Keratinocyte (primary cell): ENCODE results near the gene MAMDC2. TPM values are rescaled to one million over a fixed set of nuclear protein-coding genes. Genes with fewer than 3 reads are reported as not detected.
A peak's percentile ranks its signal among the peaks of the same experiment; 100 is the strongest.

Experiments
- DNase-seq: peaks from one replicate; pipeline ENCODE4 v3.0.0-alpha.2; 2011; ENCODE audit warnings: low read depth, missing footprints, low spot score
- FAIRE-seq: peaks from 2 replicates; lab custom pipeline; 2011; peaks lifted over from hg19 to GRCh38; lab: Jason Lieb, UNC
- H2AFZ ChIP-seq: 2 replicates; pipeline ENCODE4 v1.6.0; 2012; ENCODE audit warnings: low read length, control low read depth, inconsistent platforms; ENCODE audit not compliant: control insufficient read depth
- H3K27ac ChIP-seq: 2 replicates; pipeline ENCODE4 v1.5.1; 2011; ENCODE audit warnings: low read length; ENCODE audit not compliant: control insufficient read depth, insufficient read depth
- H3K27me3 ChIP-seq: 3 replicates; pipeline ENCODE4 v1.6.0; 2011; ENCODE audit warnings: low read length; ENCODE audit not compliant: control insufficient read depth, insufficient read depth; ENCODE audit errors: extremely low read depth
- H3K36me3 ChIP-seq, 2 experiments: 2 replicates in 1 of 2; 3 replicates in 1 of 2; pipeline ENCODE4 v1.5.1; 2011; ENCODE audit warnings: low read length in 2 of 2, mild to moderate bottlenecking in 1 of 2; ENCODE audit not compliant: control insufficient read depth in 2 of 2, insufficient read depth in 2 of 2; ENCODE audit errors: extremely low read depth in 1 of 2
- H3K4me1 ChIP-seq: 3 replicates; pipeline ENCODE4 v1.5.1; 2011; ENCODE audit warnings: low read length; ENCODE audit not compliant: control insufficient read depth, insufficient read depth; ENCODE audit errors: extremely low read depth
- H3K4me2 ChIP-seq: 3 replicates; pipeline ENCODE4 v1.6.0; 2011; ENCODE audit warnings: low read depth, low read length; ENCODE audit not compliant: control insufficient read depth, insufficient read depth; ENCODE audit errors: extremely low read depth
- H3K4me3 ChIP-seq, 3 experiments: fragments of 200-600 bp in 1 of 3; sonication (generic) in 1 of 3; 2 replicates in 2 of 3; 3 replicates in 1 of 3; pipeline ENCODE4 v1.5.1; 2011 to 2016; ENCODE audit warnings: low read length in 3 of 3, mild to moderate bottlenecking in 3 of 3, control low read depth in 2 of 3, inconsistent platforms in 1 of 3, low read depth in 1 of 3, mixed read lengths in 1 of 3, mixed run types in 1 of 3, moderate library complexity in 1 of 3; ENCODE audit not compliant: control insufficient read depth in 2 of 3, insufficient read depth in 2 of 3; ENCODE audit errors: extremely low read depth in 1 of 3
- H3K79me2 ChIP-seq: 2 replicates; pipeline ENCODE4 v1.6.0; 2012; ENCODE audit warnings: low read length; ENCODE audit not compliant: control insufficient read depth, insufficient read depth
- H3K9ac ChIP-seq: 3 replicates; pipeline ENCODE4 v1.6.0; 2011; ENCODE audit warnings: low read length; ENCODE audit not compliant: control insufficient read depth, insufficient read depth; ENCODE audit errors: extremely low read depth
- H3K9me1 ChIP-seq: 3 replicates; pipeline ENCODE4 v1.6.0; 2011; ENCODE audit warnings: low read length; ENCODE audit not compliant: control insufficient read depth, insufficient read depth; ENCODE audit errors: extremely low read depth
- H3K9me3 ChIP-seq: 2 replicates; pipeline ENCODE4 v1.5.1; 2012; ENCODE audit warnings: low read depth, low read length; ENCODE audit not compliant: control insufficient read depth
- H4K20me1 ChIP-seq: 3 replicates; pipeline ENCODE4 v1.6.0; 2011; ENCODE audit warnings: low read length; ENCODE audit not compliant: control insufficient read depth, insufficient read depth; ENCODE audit errors: extremely low read depth
- EZH2 ChIP-seq: IDR thresholded peaks from one replicate; pipeline ENCODE4 v1.6.1; 2012; ENCODE audit warnings: inconsistent platforms, mild to moderate bottlenecking, low read length, moderate library complexity
- dilution Hi-C: fragments of 300-500 bp; cut with MboI; formaldehyde crosslinking; loops from one replicate; pipeline ENCODE4 v1.7.0; 2020; ENCODE audit warnings: low sequenced_read_pairs; ENCODE audit not compliant: extremely low pct_ligation_motif_present
- polyA plus RNA-seq, 5 experiments: library from polyadenylated mRNA; depleted of rRNA in 3 of 5; stranded (reverse) in 3 of 5; stranded (forward) in 1 of 5; unstranded in 1 of 5; fragments of >200 nt; gene quantifications; 1 replicate in 1 of 5; 2 replicates in 3 of 5; 3 replicates in 1 of 5; pipeline versions ENCODE4 v1.2.1 to v1.2.3, GENCODE V29; 2011 to 2012; ENCODE audit warnings: missing spikeins in 2 of 5, low read depth in 1 of 5, low replicate concordance in 1 of 5
- TF ChIP-seq, protein P1 (sequence below), 3 experiments: IDR thresholded peaks in 1 of 3; conservative IDR thresholded peaks in 1 of 3; optimal IDR thresholded peaks in 1 of 3; 2 replicates in 2 of 3; 3 replicates in 1 of 3; pipeline versions ENCODE3 to v1.5.1; 2011; ENCODE audit warnings: low read length in 3 of 3, mild to moderate bottlenecking in 3 of 3, moderate library complexity in 2 of 3, control low read depth in 1 of 3, inconsistent platforms in 1 of 3; ENCODE audit not compliant: insufficient read depth in 2 of 3; ENCODE audit errors: extremely low read depth in 1 of 3

The MAMDC2 gene
- polyA plus RNA-seq, 1 donor (not counting 4 experiments of a cell fraction or from before 2014, with no cell fraction given) = 4.2 TPM

DNA sequence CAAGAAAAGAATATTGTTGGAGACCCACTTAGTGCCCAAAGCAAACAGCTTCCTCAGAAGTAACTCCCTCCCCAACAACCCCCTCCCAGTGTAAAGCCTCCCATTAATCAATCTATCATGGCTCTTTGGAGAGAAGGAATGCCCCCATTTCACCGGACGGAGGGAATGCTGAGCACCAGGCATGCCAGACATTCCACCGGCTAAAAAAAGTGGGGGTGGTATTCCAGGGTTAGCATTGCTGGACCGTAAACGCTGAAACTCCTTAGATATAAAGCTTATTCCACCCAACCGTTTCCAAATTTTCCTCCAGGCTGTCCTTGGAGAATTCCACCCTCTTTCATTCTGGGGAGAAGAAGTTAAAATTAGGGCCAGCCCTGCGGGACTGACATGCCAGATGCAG, 363 bp upstream of the MAMDC2 start:
- H3K9me3 ChIP-seq = no peaks in the 10 kb centered on the region
- H3K4me3 ChIP-seq = peak overlapping the region in 2 of 3 experiments; percentile 71
- no peak for FAIRE-seq
- peak overlapping the region; percentile 65 for H3K9ac ChIP-seq
- dilution Hi-C loops = no loop called here
- no peak for DNase-seq
- TF ChIP-seq, protein P1, sequence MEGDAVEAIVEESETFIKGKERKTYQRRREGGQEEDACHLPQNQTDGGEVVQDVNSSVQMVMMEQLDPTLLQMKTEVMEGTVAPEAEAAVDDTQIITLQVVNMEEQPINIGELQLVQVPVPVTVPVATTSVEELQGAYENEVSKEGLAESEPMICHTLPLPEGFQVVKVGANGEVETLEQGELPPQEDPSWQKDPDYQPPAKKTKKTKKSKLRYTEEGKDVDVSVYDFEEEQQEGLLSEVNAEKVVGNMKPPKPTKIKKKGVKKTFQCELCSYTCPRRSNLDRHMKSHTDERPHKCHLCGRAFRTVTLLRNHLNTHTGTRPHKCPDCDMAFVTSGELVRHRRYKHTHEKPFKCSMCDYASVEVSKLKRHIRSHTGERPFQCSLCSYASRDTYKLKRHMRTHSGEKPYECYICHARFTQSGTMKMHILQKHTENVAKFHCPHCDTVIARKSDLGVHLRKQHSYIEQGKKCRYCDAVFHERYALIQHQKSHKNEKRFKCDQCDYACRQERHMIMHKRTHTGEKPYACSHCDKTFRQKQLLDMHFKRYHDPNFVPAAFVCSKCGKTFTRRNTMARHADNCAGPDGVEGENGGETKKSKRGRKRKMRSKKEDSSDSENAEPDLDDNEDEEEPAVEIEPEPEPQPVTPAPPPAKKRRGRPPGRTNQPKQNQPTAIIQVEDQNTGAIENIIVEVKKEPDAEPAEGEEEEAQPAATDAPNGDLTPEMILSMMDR (optimal IDR thresholded peaks at IDR 0.05 in 1 of 3, IDR thresholded peaks at IDR 0.05 in 1 of 3, conservative IDR thresholded peaks at IDR 0.05 in 1 of 3; ENCODE audit: extremely low read depth in 1 of 3, insufficient read depth in 2 of 3, low read length in 3 of 3) = no peak
- no peak for TF ChIP-seq EZH2
- H3K36me3 ChIP-seq = no peaks in the 10 kb centered on the region
- no peaks in the 10 kb centered on the region for H3K79me2 ChIP-seq
- no peak overlapping the region for H3K27ac ChIP-seq
- H3K4me2 ChIP-seq = peak overlapping the region; percentile 91
- no peaks in the 10 kb centered on the region for H3K9me1 ChIP-seq
- no peaks in the 10 kb centered on the region for H3K27me3 ChIP-seq
- H2AFZ ChIP-seq = peak overlapping the region; percentile 81
- H4K20me1 ChIP-seq = no peaks in the 10 kb centered on the region
- H3K4me1 ChIP-seq = peaks cover 54% of the 10 kb centered on the region

DNA sequence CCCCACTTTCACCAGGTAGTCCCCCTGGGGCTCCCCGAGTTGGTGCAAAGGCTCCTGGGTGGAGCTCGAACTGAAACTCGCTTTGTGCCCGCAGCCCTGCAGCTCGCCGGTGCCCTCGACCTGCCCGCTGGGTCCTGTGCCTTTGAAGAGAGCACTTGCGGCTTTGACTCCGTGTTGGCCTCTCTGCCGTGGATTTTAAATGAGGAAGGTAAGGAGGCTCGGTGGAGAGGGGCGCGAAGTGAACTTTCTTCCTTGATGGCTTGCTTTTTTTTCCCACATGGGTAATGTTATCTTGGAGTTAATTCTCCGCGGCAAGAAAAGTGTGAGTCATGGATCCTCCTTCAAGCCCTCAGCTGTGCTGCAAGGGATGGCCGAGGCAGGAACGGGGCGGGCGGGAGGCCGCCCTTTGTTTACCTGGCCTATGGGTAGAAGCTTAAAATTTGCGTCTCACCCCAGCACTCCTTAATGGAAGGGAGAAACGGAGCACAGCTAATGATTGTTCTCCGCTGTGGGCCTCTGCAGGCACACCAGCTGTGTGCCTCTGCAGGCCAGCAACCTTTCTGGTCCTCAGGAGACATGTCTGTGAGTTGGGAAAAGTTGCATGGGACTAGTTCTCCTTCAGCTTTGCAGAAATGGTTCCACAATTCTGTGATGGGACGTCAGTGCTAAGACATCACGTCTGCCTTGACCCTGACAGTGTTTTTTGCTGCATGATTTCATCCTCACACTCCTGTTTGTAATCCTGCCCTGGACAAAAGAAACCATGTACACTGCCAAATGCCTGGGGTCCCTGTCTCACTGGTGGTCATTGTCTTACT, 1.1 kb downstream of the MAMDC2 start:
- no peak for DNase-seq
- TF ChIP-seq EZH2 = no peak
- TF ChIP-seq, protein P1 (optimal IDR thresholded peaks at IDR 0.05 in 1 of 3, IDR thresholded peaks at IDR 0.05 in 1 of 3, conservative IDR thresholded peaks at IDR 0.05 in 1 of 3; ENCODE audit: extremely low read depth in 1 of 3, insufficient read depth in 2 of 3, low read length in 3 of 3) = no peak
- peaks cover 65% of the 10 kb centered on the region for H3K4me1 ChIP-seq
- H3K27ac ChIP-seq = peak overlapping the region; percentile 32
- H3K9ac ChIP-seq = peak overlapping the region; percentile 65
- no peaks in the 10 kb centered on the region for H3K36me3 ChIP-seq
- H3K9me3 ChIP-seq = no peaks in the 10 kb centered on the region
- H3K79me2 ChIP-seq = no peaks in the 10 kb centered on the region
- dilution Hi-C loops = no loop called here
- peak overlapping the region; percentile 77 for H2AFZ ChIP-seq
- H3K4me3 ChIP-seq = peak overlapping the region; percentile 30 to 71 (median 71)
- no peaks in the 10 kb centered on the region for H4K20me1 ChIP-seq
- H3K4me2 ChIP-seq = peak overlapping the region; percentile 91
- FAIRE-seq = peak; percentile 88
- H3K27me3 ChIP-seq = no peaks in the 10 kb centered on the region
- no peaks in the 10 kb centered on the region for H3K9me1 ChIP-seq
